ENCODE measurements around the gene ATG2A. TPM values are rescaled to one million over a fixed set of nuclear protein-coding genes. Genes with fewer than 3 reads are reported as not detected.

ATG2A gene
- total and polyA plus RNA-seq, 2 donors from 2014 or later: 16.8 to 26.9 TPM

DNA sequence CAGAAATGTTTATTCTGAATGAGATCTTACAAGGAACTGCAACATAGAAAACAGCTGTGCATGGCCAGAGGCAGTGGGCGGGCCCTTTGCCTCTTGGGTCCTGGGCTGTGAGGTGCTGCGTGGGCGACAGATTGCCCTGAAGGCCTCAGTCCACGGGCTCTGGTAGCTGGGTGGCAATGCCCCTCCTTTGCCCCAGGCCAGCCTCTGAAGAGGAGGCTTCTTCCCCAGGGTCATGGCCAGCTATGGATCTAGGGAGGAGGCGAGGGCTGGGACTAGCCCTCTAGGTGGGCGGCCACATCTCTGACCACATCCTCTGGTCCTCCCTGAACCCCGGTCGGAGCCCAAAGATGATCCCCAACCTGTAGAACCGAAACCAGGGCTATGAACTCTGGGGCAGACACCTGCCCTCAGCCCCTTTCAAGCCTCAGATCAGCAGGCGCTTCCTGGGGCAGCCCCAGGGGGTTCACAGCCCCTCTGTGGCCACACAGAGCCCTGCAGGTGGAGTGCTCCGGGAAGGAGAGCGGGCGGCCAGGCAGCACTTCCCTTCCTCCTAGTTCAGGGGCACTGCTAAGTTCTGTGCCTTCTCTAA lies 65.9 kb downstream of the ATG2A start:
- Histone ChIP-seq H3K4me1 (ENCODE audit: control insufficient read depth in 2 of 3, insufficient read depth in 2 of 3, low read depth in 1 of 3, low read length in 3 of 3) (peaks cover 0 to 27% (median 5%) of the 10 kb centered on the region in 3 donors), H3K9me3 (ENCODE audit: control insufficient read depth in 2 of 3, insufficient read depth in 1 of 3, low read length in 3 of 3) (no peaks in the 10 kb centered on the region), H3K27me3 (ENCODE audit: control insufficient read depth, insufficient read depth, low read length) (no peaks in the 10 kb centered on the region), H3K4me3 (ENCODE audit: low read length in 3 of 3) (no peak overlapping the region), H3K36me3 (ENCODE audit: control insufficient read depth in 2 of 3, insufficient read depth in 3 of 3, low read length in 3 of 3) (peaks cover 0 to 2% (median 0%) of the 10 kb centered on the region in 3 donors), H3K9ac (ENCODE audit: low read length in 3 of 3) (no peak overlapping the region), H3K27ac (ENCODE audit: low read depth in 2 of 2, low read length in 2 of 2) (no peak overlapping the region)
- DNase-seq: peak in 1 of 5 donors; percentile 80
- intact Hi-C loops (cut with DNase I): loop anchor here (5.0 kb wide), 1 partner anchor 41 kb away; no protein-coding TSS in a partner anchor
- FAIRE-seq: no peak
- TF ChIP-seq, protein P1, sequence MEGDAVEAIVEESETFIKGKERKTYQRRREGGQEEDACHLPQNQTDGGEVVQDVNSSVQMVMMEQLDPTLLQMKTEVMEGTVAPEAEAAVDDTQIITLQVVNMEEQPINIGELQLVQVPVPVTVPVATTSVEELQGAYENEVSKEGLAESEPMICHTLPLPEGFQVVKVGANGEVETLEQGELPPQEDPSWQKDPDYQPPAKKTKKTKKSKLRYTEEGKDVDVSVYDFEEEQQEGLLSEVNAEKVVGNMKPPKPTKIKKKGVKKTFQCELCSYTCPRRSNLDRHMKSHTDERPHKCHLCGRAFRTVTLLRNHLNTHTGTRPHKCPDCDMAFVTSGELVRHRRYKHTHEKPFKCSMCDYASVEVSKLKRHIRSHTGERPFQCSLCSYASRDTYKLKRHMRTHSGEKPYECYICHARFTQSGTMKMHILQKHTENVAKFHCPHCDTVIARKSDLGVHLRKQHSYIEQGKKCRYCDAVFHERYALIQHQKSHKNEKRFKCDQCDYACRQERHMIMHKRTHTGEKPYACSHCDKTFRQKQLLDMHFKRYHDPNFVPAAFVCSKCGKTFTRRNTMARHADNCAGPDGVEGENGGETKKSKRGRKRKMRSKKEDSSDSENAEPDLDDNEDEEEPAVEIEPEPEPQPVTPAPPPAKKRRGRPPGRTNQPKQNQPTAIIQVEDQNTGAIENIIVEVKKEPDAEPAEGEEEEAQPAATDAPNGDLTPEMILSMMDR (IDR thresholded peaks at IDR 0.05; ENCODE audit: borderline replicate concordance, extremely low read depth, insufficient read depth): no peak

GRCh38 chr11:64849598-64850356 lies 67.2 kb downstream of the ATG2A start:
- H3K9ac ChIP-seq (ENCODE audit: low read length in 3 of 3): no peak overlapping the region
- intact Hi-C loops (cut with DNase I): loop anchor here (5.0 kb wide), 1 partner anchor 43 kb away; no protein-coding TSS in a partner anchor

GRCh38 chr11:64848826-64849597 lies 68.0 kb downstream of the ATG2A start:
- FAIRE-seq (no peak), DNase-seq (peak in 1 of 5 donors; percentile 88)
- TF ChIP-seq, protein P1 (IDR thresholded peaks at IDR 0.05; ENCODE audit: borderline replicate concordance, extremely low read depth, insufficient read depth): peak; percentile 30
- H3K9ac ChIP-seq (ENCODE audit: low read length in 3 of 3): no peak overlapping the region
- no peaks in the 10 kb centered on the region for H3K9me3 ChIP-seq (ENCODE audit: control insufficient read depth in 2 of 3, insufficient read depth in 1 of 3, low read length in 3 of 3)
- H3K27me3 ChIP-seq (ENCODE audit: control insufficient read depth, insufficient read depth, low read length): no peaks in the 10 kb centered on the region
- peaks cover 0 to 14% (median 6%) of the 10 kb centered on the region in 3 donors for H3K4me1 ChIP-seq (ENCODE audit: control insufficient read depth in 2 of 3, insufficient read depth in 2 of 3, low read depth in 1 of 3, low read length in 3 of 3)
- no peak overlapping the region for H3K27ac ChIP-seq (ENCODE audit: low read depth in 2 of 2, low read length in 2 of 2)
- intact Hi-C loops (cut with DNase I): no loop called here
- no peak overlapping the region for H3K4me3 ChIP-seq (ENCODE audit: low read length in 3 of 3)
- no peaks in the 10 kb centered on the region for H3K36me3 ChIP-seq (ENCODE audit: control insufficient read depth in 2 of 3, insufficient read depth in 3 of 3, low read length in 3 of 3)

More at GRCh38 chr11:64849598-64850356, 67.2 kb downstream of the ATG2A start:
- Histone ChIP-seq H3K9me3 (ENCODE audit: control insufficient read depth in 2 of 3, insufficient read depth in 1 of 3, low read length in 3 of 3) (no peaks in the 10 kb centered on the region), H3K27me3 (ENCODE audit: control insufficient read depth, insufficient read depth, low read length) (no peaks in the 10 kb centered on the region), H3K4me1 (ENCODE audit: control insufficient read depth in 2 of 3, insufficient read depth in 2 of 3, low read depth in 1 of 3, low read length in 3 of 3) (peaks cover 0 to 20% (median 5%) of the 10 kb centered on the region in 3 donors), H3K4me3 (ENCODE audit: low read length in 3 of 3) (no peak overlapping the region), H3K36me3 (ENCODE audit: control insufficient read depth in 2 of 3, insufficient read depth in 3 of 3, low read length in 3 of 3) (no peaks in the 10 kb centered on the region), H3K27ac (ENCODE audit: low read depth in 2 of 2, low read length in 2 of 2) (no peak overlapping the region)
- TF ChIP-seq, protein P1 (IDR thresholded peaks at IDR 0.05; ENCODE audit: borderline replicate concordance, extremely low read depth, insufficient read depth): no peak
- FAIRE-seq (no peak), DNase-seq (no peak)
